GM12878 (cell line): Measurements from ENCODE around the gene SLC35E2B. TPM values are rescaled to one million over a fixed set of nuclear protein-coding genes. Genes with fewer than 3 reads are reported as not detected.

ENCODE experiments used
- ATAC-seq: fragments of 200-7000 bp; cut with Tn5 transposase; 3 replicates; pipeline ENCODE4 v1.9.1; 2020; ENCODE audit warnings: mild to moderate bottlenecking, moderate library complexity
- BruUV-seq: library from RNA; stranded (reverse); fragments of 400-500 nt; replicated peaks from 2 replicates; lab custom pipeline; 2021; lab: Mats Ljungman, UMichigan
- CTCF ChIA-PET: fragments of 300-600 bp; sonication (Branson Sonifier 250); formaldehyde crosslinking; extraction: SDS; loops from one replicate; lab custom pipeline; 2021; ENCODE audit warnings: inconsistent platforms; lab: Yijun Ruan, JAX
- POLR2A ChIA-PET: fragments of 350-600 bp; formaldehyde crosslinking; extraction: SDS; loops from one replicate; lab custom pipeline; 2021; ENCODE audit warnings: inconsistent platforms; lab: Charles Lee
- RAD21 ChIA-PET: fragments of 300-600 bp; sonication (Branson Sonifier 250); formaldehyde crosslinking; loops from one replicate; lab custom pipeline; 2023; ENCODE audit warnings: antibody characterized with exemption; ENCODE audit not compliant: unreplicated experiment; lab: Charles Lee
- SMC1A ChIA-PET: fragments of 300-600 bp; sonication (Branson Sonifier 250); formaldehyde crosslinking; loops from one replicate; lab custom pipeline; 2023; ENCODE audit not compliant: unreplicated experiment, uncharacterized antibody; lab: Charles Lee
- DNase-seq: peaks from one replicate; pipeline ENCODE4 v3.0.0-alpha.2; 2011; ENCODE audit warnings: low read depth, low spot score
- FAIRE-seq: peaks from 3 replicates; lab custom pipeline; 2011; peaks lifted over from hg19 to GRCh38; lab: Jason Lieb, UNC
- H2AFZ ChIP-seq: 2 replicates; pipeline ENCODE4 v1.6.0; 2011; ENCODE audit warnings: low read depth, low read length, control low read depth; ENCODE audit not compliant: control insufficient read depth
- H3K27ac ChIP-seq: 2 replicates; pipeline ENCODE4 v1.5.1; 2011; ENCODE audit warnings: control low read depth; ENCODE audit not compliant: control insufficient read depth, insufficient read depth
- H3K27me3 ChIP-seq, 2 experiments: replicated peaks in 1 of 2; 2 replicates each; pipeline versions ENCODE4 v1.6.0 to v1.6.1; 2011; ENCODE audit warnings: low read length in 1 of 2; ENCODE audit not compliant: control insufficient read depth in 2 of 2, insufficient read depth in 2 of 2
- H3K36me3 ChIP-seq, 2 experiments: 2 replicates each; pipeline ENCODE4 v1.5.1; 2011; ENCODE audit warnings: low read length in 1 of 2; ENCODE audit not compliant: control insufficient read depth in 2 of 2, insufficient read depth in 2 of 2
- H3K4me1 ChIP-seq: 2 replicates; pipeline ENCODE4 v1.6.1; 2011; ENCODE audit warnings: mild to moderate bottlenecking, low read length, moderate library complexity, mixed read lengths; ENCODE audit not compliant: control insufficient read depth, insufficient read depth
- H3K4me2 ChIP-seq: 2 replicates; pipeline ENCODE4 v1.6.0; 2011; ENCODE audit warnings: control low read depth; ENCODE audit not compliant: control insufficient read depth, insufficient read depth
- H3K4me3 ChIP-seq: fragments of 200-600 bp; sonication (generic); 2 replicates; pipeline ENCODE4 v1.5.1; 2016
- H3K79me2 ChIP-seq: 2 replicates; pipeline ENCODE4 v1.6.0; 2011; ENCODE audit warnings: low read length; ENCODE audit not compliant: control insufficient read depth, insufficient read depth
- H3K9ac ChIP-seq: 2 replicates; pipeline ENCODE4 v1.8.0; 2011; ENCODE audit warnings: low read length, control low read depth, mixed read lengths; ENCODE audit not compliant: control insufficient read depth, insufficient read depth
- H3K9me3 ChIP-seq: replicated peaks from 3 replicates; pipeline ENCODE4 v1.5.1; 2011; ENCODE audit warnings: mild to moderate bottlenecking, low read length; ENCODE audit not compliant: control insufficient read depth, insufficient read depth
- H4K20me1 ChIP-seq: 2 replicates; pipeline ENCODE4 v1.6.0; 2011; ENCODE audit not compliant: control insufficient read depth, insufficient read depth
- CREB1 ChIP-seq: IDR thresholded peaks from 2 replicates; pipeline ENCODE4 v1.6.1; 2012; ENCODE audit warnings: low read depth, mild to moderate bottlenecking, inconsistent platforms
- FOXM1 ChIP-seq: IDR thresholded peaks from 2 replicates; pipeline ENCODE4 v1.6.1; 2012; ENCODE audit warnings: low read depth, mild to moderate bottlenecking, inconsistent platforms, low read length, moderate library complexity
- MXI1 ChIP-seq: fragments of 150-350 bp; IDR thresholded peaks from 2 replicates; pipeline ENCODE4 v1.6.1; 2011; ENCODE audit warnings: low read depth, mild to moderate bottlenecking, inconsistent platforms, low read length, improper control_type of control experiment
- NR2C2 ChIP-seq: IDR thresholded peaks from 2 replicates; pipeline ENCODE4 v1.6.1; 2011; ENCODE audit warnings: borderline replicate concordance, low read depth; ENCODE audit not compliant: control insufficient read depth, insufficient read length
- RCOR1 ChIP-seq: conservative IDR thresholded peaks from 2 replicates; pipeline ENCODE4 v1.6.1; 2012; ENCODE audit warnings: low read depth, low read length, improper control_type of control experiment
- RUNX3 ChIP-seq: IDR thresholded peaks from 2 replicates; pipeline ENCODE4 v1.6.1; 2012; ENCODE audit warnings: low read length, inconsistent platforms
- SREBF2 ChIP-seq: IDR thresholded peaks from 2 replicates; pipeline ENCODE4 v1.6.1; 2012; ENCODE audit warnings: mild to moderate bottlenecking, low read length
- YBX1 ChIP-seq: fragments of 450-650 bp; IDR thresholded peaks from 2 replicates; pipeline ENCODE4 v1.6.1; 2016; ENCODE audit warnings: antibody characterized with exemption
- WGBS: methylation state at CpG from one replicate; pipeline ENCODE4 v1.1.6; 2016; ENCODE audit warnings: low lambda C conversion rate; ENCODE audit not compliant: insufficient replicate concordance, insufficient coverage; ENCODE audit errors: missing lambda C conversion rate; 5-methylcytosine and 5-hydroxymethylcytosine counted together
- in situ Hi-C: fragments of 300-500 bp; cut with MboI; formaldehyde crosslinking; loops from 9 replicates; pipeline ENCODE4 v1.14.3; 2018; ENCODE audit warnings: mixed read lengths
- intact Hi-C: fragments of 100-400 bp; cut with micrococcal nuclease; formaldehyde crosslinking; loops from one replicate; pipeline ENCODE4 v1.14.2; 2022; ENCODE audit not compliant: unreplicated experiment
- polyA plus RNA-seq, 11 experiments: library from polyadenylated mRNA; depleted of rRNA in 4 of 11; unstranded in 6 of 11; stranded (reverse) in 5 of 11; fragments of >200 nt; fragmentation: Nextera tagmentation in 4 of 11; fragmentation: Illumina TruSeq in 1 of 11; extraction: Ambion mirVana in 4 of 11; extraction: Trizol in 1 of 11; gene quantifications; 1 replicate in 1 of 11; 2 replicates in 10 of 11; pipeline versions ENCODE4 v1.2.1 to v1.2.3, GENCODE V29; 2011 to 2016; ENCODE audit warnings: inconsistent platforms in 2 of 11, missing spikeins in 2 of 11, low read depth in 1 of 11
- total RNA-seq, 4 experiments: library from RNA; depleted of rRNA in 3 of 4; stranded (reverse); fragments of >200 nt in 3 of 4; fragmentation: Illumina TruSeq in 1 of 4; extraction: Trizol in 1 of 4; gene quantifications; 2 replicates each; pipeline versions ENCODE4 v1.2.1 to v1.2.3, GENCODE V29; 2013 to 2021

Gene SLC35E2B
- total and polyA plus RNA-seq, 10 of the 15 experiments (the other 5 are each of a cell fraction or from before 2014, with no cell fraction given): 2.6 to 36.7 (median 18.6) TPM

GRCh38 chr1:1614204-1614953 lies 78.2 kb downstream of the SLC35E2B start:
- 58% methylated on average over 30 of the region's 30 CpGs for WGBS
- CTCF ChIA-PET: interaction anchor here (1.0 to 1.6 kb wide), 3 partner anchors 10 to 16 kb away, joined by 3 to 6 read pairs (median 5); no protein-coding TSS in a partner anchor
- peak overlapping the region; percentile 24; the same call in 1 of the 2 replicates for H3K9ac ChIP-seq
- no peak for ATAC-seq
- POLR2A ChIA-PET: interaction anchor here (0.5 to 1.5 kb wide), 3 partner anchors 15 to 294 kb away, joined by 3 to 8 read pairs (median 4); no protein-coding TSS in a partner anchor
- H3K27me3 ChIP-seq: no peaks in the 10 kb centered on the region; a peak in 1 of 4 replicates
- in situ Hi-C loops: no loop called here
- H3K36me3 ChIP-seq: peaks cover 0 to 2% of the 10 kb centered on the region in 2 experiments; a peak in 1 of 4 replicates
- H3K9me3 ChIP-seq: no peaks in the 10 kb centered on the region
- SMC1A ChIA-PET: interaction anchor here (1.0 to 1.8 kb wide), 3 partner anchors 12 to 291 kb away, joined by 3 to 9 read pairs (median 4); no protein-coding TSS in a partner anchor
- H3K27ac ChIP-seq: no peak overlapping the region
- H3K4me2 ChIP-seq: peak overlapping the region; percentile 75
- H3K4me1 ChIP-seq: peaks cover 15% of the 10 kb centered on the region
- intact Hi-C loops: no loop called here
- RAD21 ChIA-PET: interaction anchor here (1.2 to 2.8 kb wide), 3 partner anchors 15 to 64 kb away, joined by 3 to 8 read pairs (median 7); no protein-coding TSS in a partner anchor
- peak overlapping the region; percentile 80 for H3K4me3 ChIP-seq
- H3K79me2 ChIP-seq: peaks cover 3% of the 10 kb centered on the region
- no peak for TF ChIP-seq CREB1
- TF ChIP-seq RUNX3: peak; percentile 18; the same call in 1 of the 2 replicates
- TF ChIP-seq YBX1: no peak
- TF ChIP-seq FOXM1: no peak
- no peak for TF ChIP-seq RCOR1
- no peak for TF ChIP-seq SREBF2
- TF ChIP-seq MXI1: peak; percentile 15; the same call in 1 of the 2 replicates
- TF ChIP-seq NR2C2: no peak
- no peak overlapping the region; the same call in 1 of the 2 replicates for H2AFZ ChIP-seq
- BruUV-seq: TSS peak; percentile 80
- no peak for DNase-seq
- 0 out of 2 replicates have a peak, but pooled peaks cover 3% of the 10 kb centered on the region for H4K20me1 ChIP-seq
- peak; percentile 18 for FAIRE-seq
